NCI-H1436 treated with DMSO at 0.1 percent for 48 hours (cell line): ENCODE measurements around the gene CKAP2L.
"Not testable (repeated sequence)": the region's sequence is repeated elsewhere in the genome, so short reads cannot be mapped to it uniquely, and the experiment has no call there.

Source experiments
- DNase-seq: peaks from one replicate; lab custom pipeline; 2025; lab: John Stamatoyannopoulos, UW

CKAP2L gene

DNA sequence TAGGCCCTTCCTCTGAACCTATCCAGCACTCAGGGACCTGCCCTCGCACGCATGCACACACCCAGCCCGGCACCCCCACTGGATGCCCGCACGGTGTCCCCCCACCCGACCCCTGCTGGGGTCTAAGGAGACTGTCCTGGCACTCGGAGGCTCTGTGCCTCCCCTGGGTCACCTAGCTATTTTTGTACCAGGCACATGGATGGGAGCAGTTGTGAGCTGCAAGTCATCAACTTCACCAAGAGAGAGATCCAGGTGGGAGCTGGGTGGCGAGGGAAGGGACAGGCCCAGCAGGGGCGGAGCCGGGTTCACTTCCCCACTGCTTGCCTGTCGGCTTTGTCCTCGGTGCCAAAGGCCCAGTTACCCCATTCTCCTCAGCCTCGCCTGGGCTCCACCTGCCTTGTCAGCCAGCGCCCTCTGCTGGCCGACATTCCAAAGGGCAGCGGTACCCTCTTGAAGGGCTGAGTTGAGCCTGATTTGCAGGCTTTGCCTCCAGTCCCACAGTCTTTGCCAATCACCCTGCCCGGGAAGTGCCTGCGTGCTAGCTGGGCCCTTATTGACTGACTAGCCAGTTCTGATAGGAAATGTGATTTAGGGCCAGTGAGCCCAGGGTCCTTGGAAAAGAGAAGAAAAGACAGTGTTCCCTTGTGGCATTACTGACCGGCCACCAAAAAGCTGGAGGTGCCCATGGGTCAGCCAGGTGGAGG, 37.8 kb downstream of the CKAP2L start:
- peak; percentile 42 for DNase-seq

GRCh38 chr2:112725545-112726457, 38.6 kb downstream of the CKAP2L start:
- no peak for DNase-seq

DNA sequence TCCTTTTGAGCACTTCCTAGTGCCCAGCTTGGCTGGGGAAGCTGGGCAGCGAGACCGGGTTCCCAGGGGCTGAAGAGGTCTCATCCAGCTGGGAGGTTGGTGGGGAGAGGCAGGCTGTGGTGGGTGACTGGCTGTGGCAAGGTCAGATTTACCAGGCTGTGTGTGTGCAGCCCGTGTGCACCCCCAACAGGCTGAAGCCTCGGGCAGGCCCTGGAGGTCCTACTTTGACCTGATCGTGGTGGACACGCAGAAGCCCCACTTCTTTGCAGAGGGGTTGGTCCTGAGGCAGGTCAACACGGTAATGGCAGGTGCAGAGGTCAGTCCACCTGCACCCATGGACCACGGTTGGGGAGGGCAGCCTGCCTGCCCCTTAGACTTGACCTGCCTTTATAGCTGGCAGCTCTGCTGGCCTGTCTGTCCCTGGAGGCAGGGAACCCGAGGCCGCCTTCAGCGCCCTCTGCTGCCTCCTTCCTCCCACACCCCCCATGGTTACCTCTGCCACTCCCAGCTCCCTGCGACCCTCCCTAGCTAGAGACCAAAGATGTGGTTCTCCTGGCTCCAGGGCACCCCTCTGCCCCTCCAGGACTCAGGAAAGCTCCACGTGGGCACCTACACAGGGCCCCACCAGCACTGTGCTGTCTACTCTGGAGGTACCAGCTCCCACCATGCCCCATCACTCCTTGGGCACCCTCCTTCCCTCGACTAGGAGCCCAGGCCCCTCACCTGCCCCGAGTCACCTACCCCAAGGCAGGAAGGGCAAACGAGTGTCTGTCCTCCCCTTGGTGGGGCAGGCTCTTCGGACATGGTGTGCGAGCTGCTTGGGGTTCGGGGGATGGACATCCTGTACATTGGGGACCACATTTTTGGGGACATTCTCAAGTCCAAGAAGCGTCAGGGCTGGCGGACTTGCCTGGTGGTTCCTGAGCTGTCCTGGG, 39.6 kb downstream of the CKAP2L start:
- no peak for DNase-seq

GRCh38 chr2:112723995-112724394, 40.4 kb downstream of the CKAP2L start:
- DNase-seq = no peak

DNA sequence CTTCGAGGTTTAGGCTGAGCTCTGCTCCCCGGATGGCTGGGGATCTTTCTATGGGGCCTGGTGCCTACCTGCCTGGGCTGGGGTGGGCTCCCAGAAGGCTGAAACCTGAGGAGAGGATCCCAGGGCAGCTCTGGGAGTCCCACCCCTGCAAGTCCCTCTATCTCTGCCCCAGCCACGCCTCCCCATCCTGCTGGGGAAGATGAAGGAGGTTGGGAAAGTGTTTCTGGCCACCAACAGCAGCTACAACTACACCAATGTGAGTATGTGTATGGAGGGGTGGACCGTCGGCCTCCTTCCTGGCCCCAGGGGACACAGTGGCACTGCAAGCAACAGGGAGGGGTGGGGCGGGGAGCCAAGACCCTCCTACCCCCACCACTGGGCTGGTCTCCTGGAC, 40.9 kb downstream of the CKAP2L start:
- no peak for DNase-seq

DNA sequence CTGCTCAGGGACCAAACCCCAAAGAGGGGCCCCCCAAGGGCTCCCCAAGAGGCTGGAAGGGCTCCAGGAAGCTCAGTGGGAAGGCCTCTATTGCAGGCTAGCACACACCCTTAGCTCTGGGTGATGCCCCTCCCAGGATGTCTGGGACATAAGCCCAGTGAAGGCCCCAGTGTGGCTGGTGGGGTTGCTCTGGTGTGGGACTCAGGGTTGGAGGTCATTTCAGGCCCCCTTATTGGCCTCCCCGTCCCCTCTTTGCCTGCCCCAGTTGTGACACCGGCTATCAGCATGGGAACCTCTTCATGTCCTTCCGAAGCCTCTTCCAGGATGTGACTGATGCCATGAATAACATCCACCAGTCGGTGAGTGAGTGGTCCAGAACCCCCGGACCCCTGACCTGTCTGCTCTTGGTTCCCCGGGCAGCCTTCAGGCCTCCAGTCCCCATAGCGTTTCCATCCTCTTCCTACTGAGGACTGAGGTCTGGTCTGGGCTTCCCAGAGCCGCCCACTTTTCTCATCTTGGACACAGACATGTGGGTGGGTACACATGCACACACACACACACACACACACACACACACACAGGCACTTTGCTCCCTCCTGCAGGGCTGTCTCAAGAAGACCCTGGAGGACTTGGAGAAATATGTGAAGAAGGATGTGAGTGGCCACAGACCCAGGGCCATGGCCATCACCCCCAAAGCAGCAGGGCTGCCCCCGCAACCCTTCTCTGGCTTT, 41.4 kb downstream of the CKAP2L start:
- DNase-seq = no peak

DNA sequence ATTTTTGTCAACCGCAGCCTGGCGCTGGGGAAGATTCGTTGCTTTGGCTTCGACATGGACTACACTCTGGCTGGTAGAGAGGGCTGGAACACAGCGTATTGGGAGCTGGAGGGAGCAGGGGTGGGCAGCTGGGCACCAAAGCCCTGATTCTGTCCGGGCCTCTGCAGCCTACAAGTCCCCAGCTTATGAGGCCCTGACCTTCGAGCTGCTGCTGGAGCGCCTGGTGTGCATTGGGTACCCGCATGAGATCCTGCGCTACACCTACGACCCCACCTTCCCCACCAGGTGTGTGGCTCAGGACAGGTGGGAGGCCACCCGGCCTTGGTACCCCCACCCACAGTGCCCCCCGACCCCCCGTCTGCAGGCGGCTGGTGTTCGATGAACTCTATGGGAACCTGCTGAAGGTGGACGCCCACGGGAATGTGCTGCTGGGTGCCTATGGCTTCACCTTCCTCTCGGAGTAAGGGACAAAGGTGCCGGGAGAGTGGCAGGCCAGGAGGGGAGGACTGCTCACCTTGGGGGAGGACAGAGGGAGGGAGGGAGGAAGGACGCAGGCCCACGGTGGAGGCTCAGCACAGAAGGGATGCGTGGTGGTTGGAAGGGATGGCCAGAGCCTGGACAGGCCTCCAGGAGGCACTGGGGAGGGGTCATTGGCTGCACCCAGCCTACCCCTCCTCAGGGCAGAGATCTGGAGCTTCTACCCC, 42.4 kb downstream of the CKAP2L start:
- DNase-seq = no peak

DNA sequence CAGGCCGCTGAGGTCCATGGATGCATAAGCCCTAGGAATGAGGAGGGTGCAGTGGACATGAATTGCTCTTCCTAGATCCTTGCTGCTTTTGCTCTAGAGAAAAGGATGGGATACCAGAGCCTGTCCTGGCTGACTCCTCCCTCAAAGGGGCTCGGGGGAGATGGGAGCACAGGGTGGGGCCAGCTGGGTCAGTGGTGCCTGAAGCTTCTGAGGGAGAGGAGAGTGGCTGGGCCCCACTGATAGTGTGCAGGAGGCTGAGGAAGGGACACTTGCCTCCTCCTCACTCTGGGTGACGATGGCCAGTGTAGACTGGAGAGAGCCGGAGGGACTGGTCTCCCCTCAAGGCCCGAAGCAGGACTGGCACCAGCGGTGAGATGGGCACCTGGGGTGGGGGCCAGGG, 43.6 kb downstream of the CKAP2L start, which contains the start of gene NT5DC4:
TSS of gene NT5DC4 (plus strand) at position 236 of the 400 bp plus-strand sequence. CDS start at position 296, 60 bp downstream.
- DNase-seq = no peak

DNA sequence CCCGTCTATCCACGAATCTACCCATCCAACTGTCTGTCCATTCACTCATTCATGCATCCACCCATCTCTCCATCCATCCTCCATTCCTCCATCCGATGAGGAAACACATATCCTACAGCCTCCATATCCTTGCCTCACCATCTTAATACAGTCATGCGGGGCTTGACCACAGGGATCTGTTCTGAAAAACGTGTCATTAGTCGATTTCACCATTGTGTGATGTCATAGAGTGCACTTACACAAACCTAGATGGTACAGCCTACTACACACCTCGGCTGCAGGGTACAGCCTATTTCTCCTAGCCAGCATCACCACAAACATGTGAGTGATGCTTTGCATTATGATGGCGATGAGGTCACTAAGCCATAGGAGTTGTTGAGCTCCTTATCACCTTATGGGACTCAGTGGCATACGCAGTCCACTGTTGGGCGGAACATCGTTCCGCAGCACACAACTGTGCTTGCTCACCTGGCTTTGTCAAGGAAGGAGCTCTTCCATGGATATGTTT, 45.5 kb downstream of the CKAP2L start:
- no peak for DNase-seq

GRCh38 chr2:112716826-112717352, 47.5 kb downstream of the CKAP2L start:
- DNase-seq = not testable (repeated sequence)

GRCh38 chr2:112716094-112716493, 48.3 kb downstream of the CKAP2L start:
- not testable (repeated sequence) for DNase-seq

DNA sequence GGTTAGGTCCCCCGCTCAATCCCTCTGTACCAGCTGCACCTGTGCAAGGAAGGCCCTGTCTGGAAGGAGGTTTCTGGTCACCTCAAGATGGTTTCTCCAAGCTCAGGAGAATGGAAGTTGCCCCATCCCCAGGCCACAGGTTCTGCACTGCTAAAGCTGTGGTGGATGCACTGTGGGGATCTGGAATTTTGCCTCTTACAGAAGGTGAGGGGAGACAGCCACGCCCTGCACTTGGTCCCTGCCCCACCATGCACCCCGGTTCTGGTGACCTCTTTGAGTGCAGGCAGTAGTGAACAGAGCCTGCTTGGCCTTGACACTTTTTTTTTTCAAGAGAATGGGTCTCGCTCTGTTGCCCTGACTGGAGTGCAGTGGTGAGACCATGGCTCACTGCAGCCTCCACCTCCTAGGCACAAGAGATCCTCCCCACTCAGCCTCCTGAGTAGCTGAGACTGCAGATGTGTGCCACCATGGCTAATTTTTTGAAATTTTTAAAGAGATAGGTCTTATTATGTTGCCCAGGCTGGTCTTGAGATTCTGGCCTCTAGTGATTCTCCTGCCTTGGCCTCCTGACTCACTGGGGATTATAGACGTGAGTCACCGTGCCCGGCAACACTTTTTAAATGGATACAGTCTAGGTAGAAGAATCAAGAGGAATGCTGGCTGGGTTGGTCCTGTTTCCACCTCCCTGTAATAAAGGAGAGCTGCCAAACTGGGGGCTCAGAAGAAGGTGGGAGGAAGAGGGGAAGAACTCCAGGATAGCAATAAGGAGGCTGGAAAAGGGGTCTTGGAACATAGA, 49.4 kb downstream of the CKAP2L start:
- no peak for DNase-seq

- DNase-seq = no peak
Observed at GRCh38 chr2:112714331-112714730, 50.1 kb downstream of the CKAP2L start.

DNA sequence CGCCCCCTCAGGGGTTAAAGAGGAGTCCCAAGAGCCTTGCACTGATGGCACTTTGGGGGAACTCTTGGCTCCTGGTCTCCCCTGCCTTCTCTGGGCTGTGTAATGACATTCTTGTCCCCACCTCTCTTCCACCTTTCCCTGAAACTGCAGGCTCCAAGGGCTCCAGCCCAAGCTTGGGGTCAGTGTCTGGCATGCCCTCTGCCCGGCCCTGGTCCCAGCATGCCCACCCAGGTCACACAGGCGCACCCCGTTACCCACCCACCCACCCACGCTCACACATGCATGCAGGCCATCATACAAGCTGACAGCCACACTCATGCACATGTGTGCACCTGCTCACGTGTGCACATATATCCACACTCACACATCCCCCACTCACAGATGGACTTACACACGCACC, 50.5 kb downstream of the CKAP2L start:
- DNase-seq = no peak

DNA sequence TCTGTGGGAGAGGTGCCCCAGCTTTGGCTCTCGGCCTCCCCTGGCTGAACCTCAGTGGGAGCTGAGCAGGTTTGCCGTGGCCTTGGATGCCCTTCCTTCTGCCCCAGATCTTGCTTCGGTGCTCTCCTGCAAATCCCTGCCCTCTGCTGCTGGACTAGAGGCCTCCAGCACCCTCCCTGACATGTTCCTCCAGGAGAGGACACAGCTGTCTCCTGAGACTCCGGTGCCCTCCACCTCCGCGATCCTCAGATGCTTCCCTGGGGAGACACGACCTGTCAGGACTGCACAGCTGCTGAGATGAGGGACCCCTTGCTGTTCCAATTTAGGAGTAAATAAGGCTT, 50.9 kb downstream of the CKAP2L start:
- no peak for DNase-seq

DNA sequence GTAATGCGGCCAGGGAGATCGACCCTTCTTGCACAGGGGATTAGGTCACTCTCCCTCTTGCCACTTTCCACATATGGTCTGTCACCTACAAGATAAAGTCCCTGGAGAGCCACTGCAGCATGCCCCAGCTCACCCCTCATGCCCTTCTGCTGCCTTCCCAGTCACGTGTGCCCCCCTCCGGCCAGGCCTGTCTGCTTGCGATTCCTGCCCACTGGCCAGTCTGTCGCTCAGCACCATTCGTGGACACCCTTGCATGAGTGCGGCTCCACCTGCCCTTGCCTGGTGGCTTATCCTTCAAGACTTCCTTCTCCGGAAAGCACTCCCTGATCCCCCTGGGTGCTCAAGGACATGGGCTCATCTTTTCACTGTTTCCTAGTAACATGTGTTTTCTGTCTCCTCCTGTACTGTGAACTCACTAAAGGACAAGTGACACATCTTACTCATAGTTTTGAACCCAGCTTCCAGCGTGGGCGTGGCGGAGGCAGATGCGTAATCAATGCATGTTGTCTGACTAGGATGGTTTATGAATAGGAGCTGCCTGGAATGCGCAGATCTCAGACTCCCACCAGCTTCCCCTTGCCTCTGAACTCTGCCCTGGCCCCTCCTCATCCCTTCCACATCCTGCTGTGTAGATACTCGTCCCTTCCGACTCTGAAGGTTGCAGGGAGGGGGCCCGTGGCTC, 51.4 kb downstream of the CKAP2L start:
- DNase-seq = no peak

DNA sequence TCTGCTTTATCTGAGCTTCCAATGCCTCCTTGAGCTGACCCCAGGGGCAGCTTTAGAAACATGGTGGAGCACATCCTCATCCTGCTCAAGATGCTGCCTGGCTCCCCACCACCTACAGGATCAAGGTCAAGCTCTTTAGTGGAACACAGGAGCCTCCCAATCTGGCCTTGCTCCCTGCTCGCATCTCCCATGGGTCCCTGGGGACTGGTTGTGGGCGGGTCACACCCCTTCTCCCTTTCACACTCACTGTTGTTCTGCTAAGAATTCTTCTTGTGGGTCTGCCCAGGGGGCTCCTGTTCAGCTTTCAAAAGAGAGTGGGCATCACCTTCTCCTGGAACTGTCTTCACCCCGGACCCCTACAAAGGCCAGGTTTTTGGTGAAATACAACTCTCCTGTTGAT, 51.9 kb downstream of the CKAP2L start:
- no peak for DNase-seq

DNA sequence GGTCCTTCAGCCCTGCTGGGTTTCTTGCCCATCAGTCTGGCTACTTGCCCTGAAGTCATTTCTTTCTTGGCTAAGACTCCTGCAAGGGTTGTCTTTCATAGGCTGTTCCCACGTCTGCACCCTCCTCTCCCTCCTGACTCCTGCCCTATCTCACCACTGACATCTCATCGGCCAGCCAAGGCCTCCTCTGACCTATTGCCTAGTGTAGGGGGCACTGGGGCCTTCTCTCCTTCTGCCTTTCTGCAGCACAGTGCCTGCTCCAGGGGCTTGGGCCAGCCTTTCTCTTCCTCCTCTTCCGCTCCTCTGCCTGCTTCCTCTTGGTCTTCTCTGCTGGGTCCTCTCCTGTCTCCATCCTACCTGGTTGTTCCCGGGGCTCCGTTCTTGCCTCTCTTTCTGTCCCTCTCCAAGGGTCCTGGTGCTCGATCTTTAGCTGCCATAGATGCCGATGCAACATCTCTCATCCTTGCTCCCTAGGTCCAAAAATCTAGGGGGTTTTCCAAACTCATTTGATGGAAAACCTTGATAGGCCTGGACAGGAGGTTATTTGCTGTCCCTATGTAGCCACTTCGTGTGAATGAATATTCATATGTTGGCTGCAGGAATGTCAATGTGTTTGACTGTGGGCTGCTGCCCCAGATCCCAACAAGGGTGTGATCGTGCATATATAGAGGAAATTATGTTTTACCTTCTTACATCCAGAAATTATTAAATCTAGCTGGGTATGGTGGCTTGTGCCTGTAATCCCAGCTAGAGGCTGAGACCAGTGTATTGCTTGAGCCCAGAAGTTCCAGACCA, 53.3 kb downstream of the CKAP2L start:
- DNase-seq = no peak
